NCI-H2196 treated with DMSO at 0.1 percent for 48 hours (cell line): ENCODE results near the gene ADAMTS17.

Source experiments
- DNase-seq: peaks from one replicate; lab custom pipeline; 2025; ENCODE audit not compliant: unreplicated experiment; lab: John Stamatoyannopoulos, UW

Gene ADAMTS17

GRCh38 chr15:100277087-100277855 lies 64.5 kb downstream of the ADAMTS17 start:
- no peak for DNase-seq

- no peak for DNase-seq
Measured at GRCh38 chr15:100276506-100276905, 65.3 kb downstream of the ADAMTS17 start.

GRCh38 chr15:100275641-100276040 lies 66.1 kb downstream of the ADAMTS17 start:
- no peak for DNase-seq

- no peak for DNase-seq
Measured at GRCh38 chr15:100269831-100270230, 71.9 kb downstream of the ADAMTS17 start.

DNA sequence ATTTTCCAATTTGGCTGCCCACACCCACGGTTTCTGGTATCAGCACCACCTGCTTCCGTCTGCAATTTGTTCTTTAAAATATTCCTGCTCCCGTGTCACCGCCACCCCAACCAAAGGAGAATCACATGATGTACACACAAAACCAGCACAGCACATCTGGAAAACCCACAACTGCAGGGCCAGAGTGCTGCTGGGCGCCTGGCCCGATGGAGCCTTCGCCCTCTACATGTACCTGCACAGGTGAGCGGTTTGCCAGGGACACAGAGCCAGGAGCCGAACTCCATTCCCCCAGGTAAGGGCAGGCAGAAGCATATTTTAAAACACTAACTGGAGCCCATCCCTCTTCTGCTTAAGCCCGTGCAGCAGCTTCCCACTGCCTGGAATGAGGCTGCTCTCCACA lies 75.6 kb downstream of the ADAMTS17 start:
- no peak for DNase-seq

GRCh38 chr15:100265641-100266035 lies 76.1 kb downstream of the ADAMTS17 start:
- DNase-seq = no peak

DNA sequence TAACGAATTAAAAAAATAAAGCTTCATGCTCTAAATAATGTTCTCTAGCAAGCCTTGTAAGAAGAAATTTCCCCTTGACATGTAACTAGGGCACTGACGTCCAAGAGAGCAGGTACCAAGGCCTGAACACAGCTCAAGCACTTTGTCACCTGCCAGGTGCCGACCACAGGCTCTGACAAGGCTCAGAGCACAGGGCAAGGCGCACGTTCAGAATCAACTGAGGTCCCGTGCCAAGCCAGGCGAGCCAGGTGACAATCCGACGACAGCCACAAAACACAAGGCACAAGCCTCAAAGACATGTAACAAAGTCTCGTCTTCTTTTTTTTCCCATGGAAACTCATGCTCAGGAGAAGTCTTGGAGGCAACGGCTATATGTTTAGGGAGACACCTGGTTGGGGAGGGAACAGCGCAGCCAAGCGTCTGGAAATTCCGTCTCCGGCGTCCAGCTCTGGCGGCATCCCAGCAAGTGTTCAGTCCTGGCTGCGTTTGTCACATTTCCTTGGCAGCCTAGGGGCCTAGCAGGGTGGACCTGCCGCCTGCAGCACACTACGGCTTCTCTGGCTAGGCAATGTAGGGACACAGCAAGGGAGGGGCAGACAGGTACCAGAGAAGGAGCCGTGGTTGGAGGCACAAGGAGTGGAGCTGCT lies 76.7 kb downstream of the ADAMTS17 start:
- DNase-seq = no peak

- DNase-seq = no peak
Measured at GRCh38 chr15:100263721-100264455, 77.9 kb downstream of the ADAMTS17 start.

DNA sequence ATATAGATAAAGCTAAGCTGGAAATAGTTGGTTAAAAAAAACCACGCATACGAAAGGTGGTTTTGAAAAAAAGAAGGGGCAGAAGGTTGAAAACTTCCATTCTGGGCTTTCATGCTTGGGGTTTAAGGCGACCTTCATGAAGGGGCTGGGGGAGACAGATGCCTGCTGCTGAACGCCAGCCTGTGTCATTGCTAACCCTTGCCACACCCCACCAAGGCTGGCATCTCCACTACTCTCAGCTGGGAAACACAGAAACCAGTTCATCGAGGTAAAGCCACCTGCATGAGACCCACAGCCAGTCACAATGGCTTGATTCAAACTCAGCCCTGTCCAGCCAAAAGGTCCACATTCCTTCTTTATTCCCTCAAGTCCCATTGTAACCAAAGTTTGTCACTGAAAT lies 78.7 kb downstream of the ADAMTS17 start:
- no peak for DNase-seq

DNA sequence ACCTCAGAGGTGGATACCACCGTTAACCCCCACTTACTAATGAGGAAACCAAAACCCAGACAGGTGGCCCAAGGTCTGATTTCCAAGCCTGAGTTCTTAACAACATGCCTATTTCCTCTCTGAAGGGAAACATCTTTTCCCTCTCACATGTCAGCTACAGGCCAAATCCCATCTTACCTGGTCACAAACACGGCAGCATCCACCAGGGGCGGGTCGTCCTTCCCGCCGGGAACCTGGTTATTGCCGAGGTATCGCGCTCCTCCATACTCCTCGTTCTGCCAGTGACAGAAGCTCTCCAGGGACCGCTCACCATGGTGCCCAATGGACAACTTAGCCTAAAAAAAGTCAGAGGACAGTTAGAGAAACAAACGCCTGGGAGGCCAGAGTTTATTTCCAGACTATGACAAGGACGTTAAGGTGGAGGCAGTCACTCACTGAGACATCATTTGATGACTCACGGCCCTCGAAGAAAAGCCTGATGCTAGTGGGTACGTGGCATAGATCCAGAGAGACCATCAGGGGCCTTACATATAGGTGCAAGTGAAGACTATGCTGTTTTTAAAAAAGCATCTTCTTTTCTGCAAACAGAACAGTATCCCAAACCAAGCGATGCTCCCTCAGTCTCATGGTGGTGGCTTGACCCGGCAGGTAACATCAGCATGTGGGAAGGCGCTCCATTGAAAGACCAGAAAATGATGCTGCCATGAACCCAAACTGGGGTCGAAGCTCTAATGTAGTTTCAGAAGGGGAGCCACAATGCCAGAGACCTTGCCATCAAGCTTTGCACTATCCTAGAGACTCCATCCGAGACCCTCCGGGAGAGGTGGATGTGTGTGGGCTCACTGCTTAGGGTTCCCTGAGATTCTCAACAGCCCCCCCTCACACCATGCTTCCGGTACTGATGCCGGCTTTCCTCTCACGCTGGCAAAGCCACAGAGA lies 80.2 kb downstream of the ADAMTS17 start:
- DNase-seq = no peak

- no peak for DNase-seq
Measured at GRCh38 chr15:100259266-100259665, 82.5 kb downstream of the ADAMTS17 start.

DNA sequence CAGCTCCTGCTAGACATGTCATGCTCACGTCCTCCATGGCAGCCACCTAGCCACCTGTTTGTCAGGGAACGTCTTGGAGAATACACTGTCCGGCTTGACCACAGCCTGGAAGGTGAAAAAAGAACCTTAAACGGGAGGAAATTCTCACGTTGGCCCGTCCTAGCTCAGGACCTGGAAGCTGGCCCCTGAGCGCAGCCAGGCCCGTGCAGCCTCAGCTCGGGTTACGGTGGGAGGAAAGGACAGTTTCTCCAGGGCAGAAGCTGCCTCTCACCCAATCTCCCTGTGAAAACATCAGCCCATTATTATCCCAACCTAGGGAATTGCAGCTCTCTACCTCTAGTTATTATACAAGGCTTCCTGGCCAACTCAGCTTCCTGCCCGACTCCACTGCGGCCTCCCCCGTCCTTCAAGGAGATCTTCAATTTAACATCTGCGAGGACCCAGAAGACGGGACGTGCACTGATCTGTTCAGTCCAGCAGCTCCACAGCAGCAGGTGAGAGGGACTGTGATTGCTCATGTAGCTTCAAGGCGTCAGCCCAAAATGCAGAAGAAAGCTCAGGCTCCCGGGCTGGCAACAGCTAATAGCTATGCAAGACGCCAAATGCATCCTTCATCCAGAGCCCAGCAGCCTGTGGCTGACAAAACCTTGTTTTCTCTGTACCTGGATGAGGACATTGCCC lies 84.7 kb downstream of the ADAMTS17 start:
- no peak for DNase-seq

- DNase-seq = no peak
Measured at GRCh38 chr15:100256101-100256969, 85.4 kb downstream of the ADAMTS17 start.

GRCh38 chr15:100255644-100256043 lies 86.1 kb downstream of the ADAMTS17 start:
- no peak for DNase-seq

DNA sequence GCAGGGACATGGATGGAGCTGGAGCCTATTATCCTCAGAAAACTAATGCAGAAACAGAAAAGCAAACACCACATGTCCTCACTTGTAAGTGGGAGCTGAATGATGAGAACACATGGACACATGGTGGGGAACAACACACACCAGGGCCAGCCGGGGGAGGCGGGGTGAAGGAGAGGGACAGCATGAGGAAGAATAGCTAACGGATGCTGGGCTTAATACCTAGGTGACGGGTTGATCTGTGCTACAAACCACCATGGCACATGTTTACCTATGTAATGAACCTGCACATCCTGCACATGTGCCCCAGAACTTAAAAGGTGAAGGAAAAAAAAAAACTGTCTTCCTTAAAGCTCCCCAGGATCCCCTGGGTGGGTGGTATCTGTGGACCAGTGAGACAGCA lies 87.1 kb downstream of the ADAMTS17 start:
- DNase-seq = no peak

DNA sequence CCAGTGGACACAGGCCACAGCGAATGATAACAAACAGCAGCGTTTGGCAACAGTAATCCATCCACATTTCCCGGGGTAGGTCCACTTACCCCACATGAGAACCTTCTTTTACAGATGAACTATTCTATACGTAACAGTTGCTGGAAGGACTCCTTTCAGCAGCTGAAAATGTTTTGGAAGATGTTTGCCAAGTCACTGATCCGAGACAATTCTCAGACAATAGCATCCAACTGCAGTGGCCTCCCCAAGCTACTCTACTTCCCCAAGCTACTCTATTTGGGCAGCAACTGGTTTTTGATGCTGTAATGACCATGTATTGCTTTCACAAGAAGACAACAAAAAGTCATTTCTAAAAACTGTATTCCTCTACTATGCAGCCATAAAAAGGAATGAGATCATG lies 87.5 kb downstream of the ADAMTS17 start:
- no peak for DNase-seq

GRCh38 chr15:100253640-100254039 lies 88.1 kb downstream of the ADAMTS17 start:
- DNase-seq = no peak

DNA sequence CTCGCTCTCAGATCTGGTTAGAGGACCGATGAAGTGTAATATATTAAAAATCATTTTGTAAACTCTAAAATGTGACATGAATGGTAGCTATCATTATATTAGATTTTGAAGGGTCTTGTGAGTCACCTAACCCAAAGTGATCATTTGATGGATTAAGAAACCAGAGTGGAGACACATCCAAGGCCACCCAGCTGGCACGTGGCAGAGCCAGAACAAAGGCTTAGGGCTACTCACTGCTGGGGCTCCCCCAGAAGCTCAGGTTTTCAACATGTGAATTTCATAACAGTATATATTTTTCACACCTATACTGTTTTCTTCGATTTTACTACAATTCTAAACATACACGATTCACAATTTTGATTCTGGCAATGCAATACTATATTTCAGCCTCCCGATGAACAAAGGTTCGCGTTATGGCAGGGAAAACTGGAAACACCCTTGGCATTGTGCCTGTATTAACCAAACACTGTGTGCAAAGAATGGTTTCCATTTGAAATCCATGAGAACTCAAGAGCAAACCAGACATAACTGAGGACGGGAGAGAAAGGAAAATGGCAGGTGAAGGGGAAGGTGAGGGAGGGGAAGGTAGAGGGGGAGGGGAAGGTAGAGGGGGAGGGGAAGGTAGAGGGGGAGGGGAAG lies 88.9 kb downstream of the ADAMTS17 start:
- no peak for DNase-seq

DNA sequence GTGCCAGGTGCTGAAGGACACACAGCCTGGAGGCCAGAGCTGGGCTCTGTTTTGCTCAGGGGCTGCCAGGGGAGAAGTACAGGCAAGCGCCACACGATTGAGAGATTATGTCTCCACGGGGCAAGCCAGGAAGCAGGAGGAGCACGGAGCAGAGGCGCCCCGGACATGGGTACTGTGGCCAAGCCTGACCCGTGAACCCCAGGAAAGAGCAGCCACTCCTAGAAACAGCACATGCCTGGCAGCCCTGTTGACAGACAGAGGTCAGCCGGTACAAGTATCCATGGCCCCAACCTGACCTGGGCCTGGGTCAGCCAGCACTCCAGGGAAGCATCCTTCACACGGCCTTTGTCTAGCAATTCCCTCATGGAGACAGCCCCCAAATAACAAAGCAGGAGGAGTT lies 89.4 kb downstream of the ADAMTS17 start:
- DNase-seq = no peak
